Posterior cingulate gyrus (tissue), 11 donors: Measurements from ENCODE around the gene PROSER3.

Source experiments
- DNase-seq, 10 donors: peaks; one replicate each; pipeline versions ENCODE4 v3.0.0 to v3.0.0-alpha.2; 2020 to 2021; ENCODE audit warnings: mixed read lengths in 3 of 10
- intact Hi-C: fragments of 100-400 bp; cut with DNase I; formaldehyde crosslinking; loops from one replicate; pipeline ENCODE4 v1.15.1; 2023

PROSER3 gene

GRCh38 chr19:35811317-35812219 is 53.6 kb downstream of the PROSER3 start:
- no peak for DNase-seq
- intact Hi-C loops = no loop called here

GRCh38 chr19:35812220-35813042 is 54.5 kb downstream of the PROSER3 start, which contains the start of gene PRODH2:
Gene PRODH2, minus strand, starts transcription at chr19:35812845. Its CDS starts 40 bp downstream, at chr19:35812805.
- intact Hi-C loops = no loop called here

GRCh38 chr19:35813043-35813890 is 55.3 kb downstream of the PROSER3 start:
- DNase-seq = no peak
- intact Hi-C loops = no loop called here

More at GRCh38 chr19:35812220-35813042, 54.5 kb downstream of the PROSER3 start, which contains the start of gene PRODH2:
- DNase-seq = no peak

GRCh38 chr19:35816262-35816661 is 58.3 kb downstream of the PROSER3 start:
- intact Hi-C loops = no loop called here
- DNase-seq = no peak

GRCh38 chr19:35816846-35817245 is 58.9 kb downstream of the PROSER3 start:
- intact Hi-C loops = no loop called here
- DNase-seq = no peak

GRCh38 chr19:35818445-35818844 is 60.5 kb downstream of the PROSER3 start:
- DNase-seq = no peak
- intact Hi-C loops = no loop called here
